DND-41 (cell line): ENCODE results near the gene AKAP10.

ENCODE experiments used
- ATAC-seq: fragments of 200-7000 bp; cut with Tn5 transposase; 3 replicates; pipeline ENCODE4 v1.9.1; 2021; ENCODE audit warnings: low read depth; ENCODE audit not compliant: insufficient read depth
- DNase-seq: peaks from one replicate; pipeline ENCODE4 v3.0.0-alpha.2; 2020
- H2AFZ ChIP-seq: 2 replicates; pipeline ENCODE4 v1.6.0; 2012; ENCODE audit warnings: low read depth, low read length
- H3K27ac ChIP-seq: 2 replicates; pipeline ENCODE4 v1.5.1; 2012; ENCODE audit warnings: low read length, inconsistent platforms
- H3K27me3 ChIP-seq: fragments of 200-600 bp; sonication (generic); 2 replicates; pipeline ENCODE4 v1.6.0; 2012; ENCODE audit warnings: low read length, mild to moderate bottlenecking, inconsistent platforms; ENCODE audit not compliant: insufficient read depth, poor library complexity
- H3K36me3 ChIP-seq: 2 replicates; pipeline ENCODE4 v1.5.1; 2012; ENCODE audit warnings: low read length, inconsistent platforms; ENCODE audit not compliant: insufficient read depth
- H3K4me1 ChIP-seq: 2 replicates; pipeline ENCODE4 v1.5.1; 2012; ENCODE audit warnings: mild to moderate bottlenecking, low read length; ENCODE audit not compliant: insufficient read depth
- H3K4me2 ChIP-seq: 2 replicates; pipeline ENCODE4 v1.6.0; 2012; ENCODE audit warnings: mild to moderate bottlenecking, moderate library complexity, low read length, inconsistent platforms; ENCODE audit not compliant: insufficient read depth
- H3K4me3 ChIP-seq, 2 experiments: fragments of 200-600 bp in 1 of 2; shearing (Covaris generic) in 1 of 2; 2 replicates each; pipeline ENCODE4 v1.5.1; 2012 to 2016; ENCODE audit warnings: inconsistent platforms in 2 of 2, low read length in 2 of 2, mild to moderate bottlenecking in 2 of 2, low read depth in 1 of 2, moderate library complexity in 1 of 2
- H3K79me2 ChIP-seq: 2 replicates; pipeline ENCODE4 v1.6.0; 2012; ENCODE audit warnings: low read length, inconsistent platforms; ENCODE audit not compliant: insufficient read depth
- H3K9ac ChIP-seq: 2 replicates; pipeline ENCODE4 v1.6.0; 2012; ENCODE audit warnings: low read depth, mild to moderate bottlenecking, inconsistent platforms, low read length, moderate library complexity
- H3K9me3 ChIP-seq: 2 replicates; pipeline ENCODE4 v1.5.1; 2012; ENCODE audit warnings: low read length, moderate library complexity, mild to moderate bottlenecking, inconsistent platforms; ENCODE audit not compliant: insufficient read depth, severe bottlenecking
- H4K20me1 ChIP-seq: 2 replicates; pipeline ENCODE4 v1.6.0; 2012; ENCODE audit warnings: low read length; ENCODE audit not compliant: insufficient read depth
- EZH2 ChIP-seq: IDR thresholded peaks from 3 replicates; pipeline ENCODE4 v1.6.1; 2012; ENCODE audit warnings: borderline replicate concordance, low read depth, mild to moderate bottlenecking, moderate library complexity, low read length, inconsistent platforms; ENCODE audit not compliant: severe bottlenecking
- TF ChIP-seq, protein P1 (sequence below): IDR thresholded peaks from 2 replicates; pipeline ENCODE4 v1.5.1; 2012; ENCODE audit warnings: borderline replicate concordance, low read length, moderate library complexity, mild to moderate bottlenecking; ENCODE audit not compliant: poor library complexity, severe bottlenecking; ENCODE audit errors: extremely low read depth

AKAP10 gene

DNA sequence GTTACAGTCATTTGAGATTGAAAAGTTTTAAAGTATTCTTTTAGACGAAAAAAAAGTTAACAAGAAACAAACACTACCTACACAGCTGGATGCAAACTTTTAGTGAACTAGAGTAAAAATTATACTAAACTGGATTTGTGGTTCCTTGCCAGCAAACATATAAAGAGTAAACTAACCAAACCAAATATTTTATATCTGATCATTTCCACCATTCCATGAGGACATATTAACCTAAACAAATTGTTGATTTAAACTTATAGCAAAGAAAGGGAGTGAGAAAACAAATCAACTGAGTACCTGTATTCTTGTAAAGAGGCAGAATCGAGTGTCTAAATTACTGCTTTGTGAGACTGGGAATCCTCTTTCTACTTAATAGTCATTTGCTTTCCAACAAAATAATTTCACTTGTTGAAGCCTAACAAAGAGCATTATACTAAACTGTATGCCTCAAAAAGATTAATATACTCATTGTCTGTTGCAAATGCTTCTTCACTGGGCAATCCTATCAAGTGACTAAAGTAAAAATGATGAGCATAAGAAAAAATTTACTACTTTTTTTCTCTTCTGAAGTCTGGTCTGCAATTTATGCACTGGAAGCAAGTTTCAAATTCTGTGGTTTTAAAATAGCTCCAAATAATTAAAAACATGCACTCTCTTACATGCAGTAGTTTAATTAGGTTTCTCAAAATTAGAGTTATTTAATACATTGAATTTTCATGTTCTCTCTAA is 37.5 kb downstream of the AKAP10 start:
- no peak overlapping the region for H3K4me2 ChIP-seq
- H3K36me3 ChIP-seq: peaks cover 85% of the 10 kb centered on the region
- no peaks in the 10 kb centered on the region for H3K4me1 ChIP-seq
- peaks cover 27% of the 10 kb centered on the region; the same call in 1 of the 2 replicates for H4K20me1 ChIP-seq
- H3K27me3 ChIP-seq: no peaks in the 10 kb centered on the region
- no peak overlapping the region for H2AFZ ChIP-seq
- H3K9me3 ChIP-seq: no peaks in the 10 kb centered on the region
- no peak overlapping the region for H3K4me3 ChIP-seq
- ATAC-seq (no peak), DNase-seq (no peak)
- TF ChIP-seq EZH2: no peak
- TF ChIP-seq, protein P1, sequence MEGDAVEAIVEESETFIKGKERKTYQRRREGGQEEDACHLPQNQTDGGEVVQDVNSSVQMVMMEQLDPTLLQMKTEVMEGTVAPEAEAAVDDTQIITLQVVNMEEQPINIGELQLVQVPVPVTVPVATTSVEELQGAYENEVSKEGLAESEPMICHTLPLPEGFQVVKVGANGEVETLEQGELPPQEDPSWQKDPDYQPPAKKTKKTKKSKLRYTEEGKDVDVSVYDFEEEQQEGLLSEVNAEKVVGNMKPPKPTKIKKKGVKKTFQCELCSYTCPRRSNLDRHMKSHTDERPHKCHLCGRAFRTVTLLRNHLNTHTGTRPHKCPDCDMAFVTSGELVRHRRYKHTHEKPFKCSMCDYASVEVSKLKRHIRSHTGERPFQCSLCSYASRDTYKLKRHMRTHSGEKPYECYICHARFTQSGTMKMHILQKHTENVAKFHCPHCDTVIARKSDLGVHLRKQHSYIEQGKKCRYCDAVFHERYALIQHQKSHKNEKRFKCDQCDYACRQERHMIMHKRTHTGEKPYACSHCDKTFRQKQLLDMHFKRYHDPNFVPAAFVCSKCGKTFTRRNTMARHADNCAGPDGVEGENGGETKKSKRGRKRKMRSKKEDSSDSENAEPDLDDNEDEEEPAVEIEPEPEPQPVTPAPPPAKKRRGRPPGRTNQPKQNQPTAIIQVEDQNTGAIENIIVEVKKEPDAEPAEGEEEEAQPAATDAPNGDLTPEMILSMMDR: no peak
- no peak overlapping the region for H3K9ac ChIP-seq
- no peak overlapping the region for H3K27ac ChIP-seq
- peaks cover 32% of the 10 kb centered on the region for H3K79me2 ChIP-seq

DNA sequence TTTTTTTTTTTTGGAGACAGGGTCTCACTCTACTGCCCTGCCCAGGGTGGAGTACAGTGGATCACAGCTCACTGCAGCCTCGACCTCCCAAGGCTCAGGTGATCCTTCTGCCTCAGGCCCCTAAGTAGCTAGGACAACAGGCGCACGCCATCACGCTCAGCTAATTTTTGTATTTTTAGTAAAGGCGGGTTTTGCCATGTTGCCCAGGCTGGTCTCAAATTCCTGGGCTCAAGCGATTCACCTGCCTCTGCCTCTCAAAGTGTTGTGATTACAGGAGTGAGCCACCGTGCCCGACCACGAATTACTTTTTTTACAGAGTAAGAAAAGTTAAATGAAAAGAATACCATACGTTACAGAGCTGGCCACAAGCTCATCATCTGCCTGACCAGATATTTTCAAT is 38.9 kb downstream of the AKAP10 start:
- TF ChIP-seq, protein P1: no peak
- TF ChIP-seq EZH2: no peak
- no peak for ATAC-seq
- H3K9ac ChIP-seq: no peak overlapping the region
- H3K9me3 ChIP-seq: no peaks in the 10 kb centered on the region
- H4K20me1 ChIP-seq: peaks cover 18% of the 10 kb centered on the region; the same call in 1 of the 2 replicates
- no peak overlapping the region for H2AFZ ChIP-seq
- DNase-seq: no peak
- peaks cover 20% of the 10 kb centered on the region for H3K79me2 ChIP-seq
- H3K27ac ChIP-seq: no peak overlapping the region
- H3K36me3 ChIP-seq: peaks cover 83% of the 10 kb centered on the region
- H3K4me1 ChIP-seq: no peaks in the 10 kb centered on the region
- H3K4me2 ChIP-seq: no peak overlapping the region
- H3K4me3 ChIP-seq: no peak overlapping the region
- H3K27me3 ChIP-seq: no peaks in the 10 kb centered on the region

DNA sequence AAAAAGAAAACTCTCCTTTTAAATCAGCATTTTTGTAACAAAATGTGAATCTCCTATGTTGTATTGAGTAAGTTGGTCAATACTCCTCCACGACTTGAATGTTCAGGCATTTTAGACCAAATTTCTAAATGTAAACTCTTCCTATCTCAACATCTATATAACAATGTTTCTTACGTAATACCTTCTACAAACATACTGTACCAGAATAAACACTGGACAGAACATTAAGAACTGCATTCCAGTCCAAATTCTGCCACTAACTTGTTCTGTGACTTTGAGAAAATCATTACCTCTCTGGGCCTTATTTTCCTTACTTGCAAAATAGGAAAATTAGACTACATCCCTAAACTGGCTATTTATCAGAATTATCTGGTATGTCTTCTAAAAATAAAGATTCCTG is 40.1 kb downstream of the AKAP10 start:
- no peak overlapping the region for H3K27ac ChIP-seq
- H3K36me3 ChIP-seq: peaks cover 80% of the 10 kb centered on the region
- H3K9me3 ChIP-seq: no peaks in the 10 kb centered on the region
- no peaks in the 10 kb centered on the region for H3K27me3 ChIP-seq
- no peak overlapping the region for H3K4me2 ChIP-seq
- peaks cover 7% of the 10 kb centered on the region; the same call in 1 of the 2 replicates for H4K20me1 ChIP-seq
- TF ChIP-seq, protein P1: no peak
- TF ChIP-seq EZH2: no peak
- H2AFZ ChIP-seq: no peak overlapping the region
- H3K9ac ChIP-seq: no peak overlapping the region
- no peak overlapping the region for H3K4me3 ChIP-seq
- H3K4me1 ChIP-seq: no peaks in the 10 kb centered on the region
- DNase-seq: no peak
- H3K79me2 ChIP-seq: peaks cover 10% of the 10 kb centered on the region; the same call in 1 of the 2 replicates
- no peak for ATAC-seq
